ENCODE measurements around the gene MYO18B. TPM values are rescaled to one million over a fixed set of nuclear protein-coding genes. Genes with fewer than 3 reads are reported as not detected.

Gene MYO18B
- total and polyA plus RNA-seq, 2 donors (not counting 1 experiment from before 2014, with no cell fraction given), result 0.15 TPM; not detected in 1

- no peaks in the 10 kb centered on the region for H3K27me3 ChIP-seq (replicated peaks in 1 of 4; ENCODE audit: control extremely low read depth in 1 of 4, control insufficient read depth in 3 of 4, insufficient read depth in 4 of 4, low read length in 3 of 4)
- no peaks in the 10 kb centered on the region for H3K9me3 ChIP-seq (ENCODE audit: control extremely low read depth in 1 of 3, control insufficient read depth in 2 of 3, insufficient read depth in 1 of 3, low read length in 2 of 3)
- DNase-seq (no peak), ATAC-seq (ENCODE audit: low read depth) (no peak)
- H2AFZ ChIP-seq (ENCODE audit: insufficient read depth, low read depth, low read length, poor library complexity, severe bottlenecking), result no peak overlapping the region
- no peaks in the 10 kb centered on the region for H3K4me1 ChIP-seq (ENCODE audit: control insufficient read depth in 2 of 2, insufficient read depth in 2 of 2, low read length in 2 of 2)
- ChIA-PET CTCF (interaction anchor here (1.2 to 5.3 kb wide), 3 partner anchors 154 to 236 kb away, joined by 4 to 104 read pairs (median 41); no protein-coding TSS in a partner anchor), POLR2A (no interaction called here)
- no peaks in the 10 kb centered on the region for H3K9me3 Mint-ChIP-seq (ENCODE audit: insufficient read depth)
- peaks cover 2 to 68% of the 10 kb centered on the region in 2 experiments for H3K36me3 ChIP-seq (replicated peaks in 1 of 2; ENCODE audit: control extremely low read depth in 1 of 2, control insufficient read depth in 1 of 2, extremely low read depth in 1 of 2, insufficient read depth in 2 of 2, low read length in 1 of 2)
- intact Hi-C loops (cut with micrococcal nuclease), result no loop called here
- H3K9ac ChIP-seq (ENCODE audit: low read length), result no peak overlapping the region
- TF ChIP-seq EZH2 (IDR thresholded peaks at IDR 0.05; ENCODE audit: borderline replicate concordance, insufficient read depth, low read depth, low read length, poor library complexity, severe bottlenecking) (no peak), CTCF (IDR thresholded peaks at IDR 0.05) (no peak)
- H3K27ac Mint-ChIP-seq, result peak overlapping the region; percentile 50
- H3K27ac ChIP-seq (ENCODE audit: low read length in 2 of 2), result no peak overlapping the region
- H3K4me3 ChIP-seq (ENCODE audit: control extremely low read depth in 1 of 5, extremely low read depth in 1 of 5, insufficient read depth in 1 of 5, low read depth in 2 of 5, low read length in 4 of 5), result no peak overlapping the region
- H3K27me3 Mint-ChIP-seq, result no peaks in the 10 kb centered on the region
- no peak overlapping the region for H3K4me2 ChIP-seq (replicated peaks; ENCODE audit: low read depth, low read length, poor library complexity, severe bottlenecking)
- peaks cover 6% of the 10 kb centered on the region for H3K4me1 Mint-ChIP-seq
- no peaks in the 10 kb centered on the region for H3K79me2 ChIP-seq (ENCODE audit: control insufficient read depth, insufficient read depth, low read length)
- no peak overlapping the region for H3K4me3 Mint-ChIP-seq
- peaks cover 6% of the 10 kb centered on the region for H4K20me1 ChIP-seq (ENCODE audit: control insufficient read depth, insufficient read depth, low read length, poor library complexity, severe bottlenecking)
- 78% methylated on average over 6 of the region's 6 CpGs for WGBS (ENCODE audit: insufficient coverage)
Observed at GRCh38 chr22:25698978-25699377, 43.0 kb upstream of the MYO18B start.

GRCh38 chr22:25701056-25701780 lies 40.8 kb upstream of the MYO18B start:
- H3K4me2 ChIP-seq (replicated peaks; ENCODE audit: low read depth, low read length, poor library complexity, severe bottlenecking), result no peak overlapping the region
- intact Hi-C loops (cut with micrococcal nuclease), result no loop called here
- H3K9ac ChIP-seq (ENCODE audit: low read length), result no peak overlapping the region
- peaks cover 2 to 72% of the 10 kb centered on the region in 2 experiments for H3K36me3 ChIP-seq (replicated peaks in 1 of 2; ENCODE audit: control extremely low read depth in 1 of 2, control insufficient read depth in 1 of 2, extremely low read depth in 1 of 2, insufficient read depth in 2 of 2, low read length in 1 of 2)
- Mint-ChIP-seq H3K4me1 (peaks cover 6% of the 10 kb centered on the region), H3K27ac (no peak overlapping the region), H3K4me3 (no peak overlapping the region), H3K27me3 (no peaks in the 10 kb centered on the region), H3K9me3 (ENCODE audit: insufficient read depth) (no peaks in the 10 kb centered on the region)
- no peaks in the 10 kb centered on the region for H3K79me2 ChIP-seq (ENCODE audit: control insufficient read depth, insufficient read depth, low read length)
- DNase-seq (no peak), ATAC-seq (ENCODE audit: low read depth) (no peak)
- CTCF ChIA-PET, result interaction anchor here (1.0 to 5.0 kb wide), 13 partner anchors 8 to 254 kb away, joined by 3 to 104 read pairs (median 5); partner anchors contain the start of gene GRK3
- no peaks in the 10 kb centered on the region for H3K27me3 ChIP-seq (replicated peaks in 1 of 4; ENCODE audit: control extremely low read depth in 1 of 4, control insufficient read depth in 3 of 4, insufficient read depth in 4 of 4, low read length in 3 of 4)
- no peaks in the 10 kb centered on the region for H3K4me1 ChIP-seq (ENCODE audit: control insufficient read depth in 2 of 2, insufficient read depth in 2 of 2, low read length in 2 of 2)
- H2AFZ ChIP-seq (ENCODE audit: insufficient read depth, low read depth, low read length, poor library complexity, severe bottlenecking), result no peak overlapping the region
- 100% methylated on average over 10 of the region's 13 CpGs for WGBS (ENCODE audit: insufficient coverage)
- no peak overlapping the region for H3K4me3 ChIP-seq (ENCODE audit: control extremely low read depth in 1 of 5, extremely low read depth in 1 of 5, insufficient read depth in 1 of 5, low read depth in 2 of 5, low read length in 4 of 5)
- POLR2A ChIA-PET, result interaction anchor here (0.6 kb wide), 1 partner anchor 185 kb away, joined by 3 read pairs; no protein-coding TSS in a partner anchor
- no peaks in the 10 kb centered on the region for H3K9me3 ChIP-seq (ENCODE audit: control extremely low read depth in 1 of 3, control insufficient read depth in 2 of 3, insufficient read depth in 1 of 3, low read length in 2 of 3)
- peaks cover 6% of the 10 kb centered on the region for H4K20me1 ChIP-seq (ENCODE audit: control insufficient read depth, insufficient read depth, low read length, poor library complexity, severe bottlenecking)
- no peak overlapping the region for H3K27ac ChIP-seq (ENCODE audit: low read length in 2 of 2)
- TF ChIP-seq EZH2 (IDR thresholded peaks at IDR 0.05; ENCODE audit: borderline replicate concordance, insufficient read depth, low read depth, low read length, poor library complexity, severe bottlenecking) (no peak), CTCF (IDR thresholded peaks at IDR 0.05) (no peak)
